ENCODE results near the gene CD63. TPM values are rescaled to one million over a fixed set of nuclear protein-coding genes. Genes with fewer than 3 reads are reported as not detected.

CD63 gene
- total and polyA plus RNA-seq, 2 donors from 2014 or later = 1,130 to 1,381 TPM

- FAIRE-seq = no peak
- Histone ChIP-seq H3K4me1 (ENCODE audit: control insufficient read depth in 2 of 3, insufficient read depth in 2 of 3, low read depth in 1 of 3, low read length in 3 of 3) (peaks cover 0 to 16% (median 16%) of the 10 kb centered on the region in 3 donors), H3K9ac (ENCODE audit: low read length in 3 of 3) (no peak overlapping the region), H3K27me3 (ENCODE audit: control insufficient read depth, insufficient read depth, low read length) (no peaks in the 10 kb centered on the region), H3K27ac (ENCODE audit: low read depth in 2 of 2, low read length in 2 of 2) (no peak overlapping the region), H3K36me3 (ENCODE audit: control insufficient read depth in 2 of 3, insufficient read depth in 3 of 3, low read length in 3 of 3) (no peaks in the 10 kb centered on the region), H3K9me3 (ENCODE audit: control insufficient read depth in 2 of 3, insufficient read depth in 1 of 3, low read length in 3 of 3) (no peaks in the 10 kb centered on the region), H3K4me3 (ENCODE audit: low read length in 3 of 3) (no peak overlapping the region)
- TF ChIP-seq, protein P1, sequence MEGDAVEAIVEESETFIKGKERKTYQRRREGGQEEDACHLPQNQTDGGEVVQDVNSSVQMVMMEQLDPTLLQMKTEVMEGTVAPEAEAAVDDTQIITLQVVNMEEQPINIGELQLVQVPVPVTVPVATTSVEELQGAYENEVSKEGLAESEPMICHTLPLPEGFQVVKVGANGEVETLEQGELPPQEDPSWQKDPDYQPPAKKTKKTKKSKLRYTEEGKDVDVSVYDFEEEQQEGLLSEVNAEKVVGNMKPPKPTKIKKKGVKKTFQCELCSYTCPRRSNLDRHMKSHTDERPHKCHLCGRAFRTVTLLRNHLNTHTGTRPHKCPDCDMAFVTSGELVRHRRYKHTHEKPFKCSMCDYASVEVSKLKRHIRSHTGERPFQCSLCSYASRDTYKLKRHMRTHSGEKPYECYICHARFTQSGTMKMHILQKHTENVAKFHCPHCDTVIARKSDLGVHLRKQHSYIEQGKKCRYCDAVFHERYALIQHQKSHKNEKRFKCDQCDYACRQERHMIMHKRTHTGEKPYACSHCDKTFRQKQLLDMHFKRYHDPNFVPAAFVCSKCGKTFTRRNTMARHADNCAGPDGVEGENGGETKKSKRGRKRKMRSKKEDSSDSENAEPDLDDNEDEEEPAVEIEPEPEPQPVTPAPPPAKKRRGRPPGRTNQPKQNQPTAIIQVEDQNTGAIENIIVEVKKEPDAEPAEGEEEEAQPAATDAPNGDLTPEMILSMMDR (IDR thresholded peaks at IDR 0.05; ENCODE audit: borderline replicate concordance, extremely low read depth, insufficient read depth) = no peak
- intact Hi-C loops (cut with DNase I) = no loop called here
- no peak for DNase-seq
Measured at GRCh38 chr12:55732288-55732687, 3.5 kb upstream of the CD63 start.

DNA sequence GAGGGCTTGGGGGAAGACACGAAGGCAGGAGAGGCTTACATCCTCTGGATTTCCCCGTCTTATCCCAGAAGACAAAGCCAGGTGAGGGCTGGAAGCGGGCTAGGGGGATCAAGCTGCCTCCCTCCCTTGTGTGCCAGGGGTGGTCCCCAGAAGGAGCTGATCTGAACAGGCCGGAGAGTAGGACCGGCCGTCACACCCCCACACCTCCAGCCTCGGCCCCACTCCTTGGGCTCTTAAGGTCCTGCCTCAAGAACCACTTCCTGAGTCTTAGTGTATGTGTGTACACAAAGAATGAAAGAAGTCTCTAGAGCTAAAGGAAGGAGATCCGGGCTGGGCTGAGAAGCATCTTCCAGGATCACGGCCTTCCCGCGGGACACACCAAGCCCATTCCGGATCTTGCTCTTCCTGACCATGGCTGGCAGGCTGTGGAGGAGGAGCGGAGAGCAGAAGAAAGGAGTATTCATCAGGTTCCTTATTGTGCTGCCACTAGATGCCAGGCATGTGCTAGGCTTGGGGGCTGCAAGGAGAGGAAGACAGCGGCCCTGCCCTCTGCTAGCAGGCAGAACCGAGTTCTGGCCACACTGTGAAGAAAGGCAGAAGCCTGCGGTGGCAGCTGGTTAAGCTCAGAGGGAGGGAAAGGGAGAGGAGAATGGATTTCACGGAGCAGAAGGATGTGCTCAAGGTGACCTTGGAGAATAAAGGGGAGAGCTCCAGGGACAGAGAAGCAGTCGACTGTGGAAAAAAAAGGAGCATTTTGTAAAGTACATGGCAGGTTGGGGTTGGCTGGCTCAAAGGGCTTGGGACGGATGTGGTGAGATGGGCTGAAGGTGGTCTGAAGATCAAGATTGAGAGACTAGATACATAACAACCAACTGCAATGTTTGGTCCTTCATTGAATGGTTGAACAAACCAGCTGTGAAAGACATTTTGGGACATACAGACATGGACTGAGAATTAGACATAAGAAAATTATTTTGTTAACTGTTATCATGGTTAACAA, 1.3 kb upstream of the CD63 start:
- H3K27ac ChIP-seq (ENCODE audit: low read depth in 2 of 2, low read length in 2 of 2) = peak overlapping the region; percentile 99
- intact Hi-C loops (cut with DNase I) = no loop called here
- peak overlapping the region; percentile 77 to 87 (median 79) for H3K4me3 ChIP-seq (ENCODE audit: low read length in 3 of 3)
- DNase-seq (peak; percentile 73 to 87 (median 83)), FAIRE-seq (no peak)
- H3K9me3 ChIP-seq (ENCODE audit: control insufficient read depth in 2 of 3, insufficient read depth in 1 of 3, low read length in 3 of 3) = no peaks in the 10 kb centered on the region
- no peaks in the 10 kb centered on the region for H3K27me3 ChIP-seq (ENCODE audit: control insufficient read depth, insufficient read depth, low read length)
- H3K36me3 ChIP-seq (ENCODE audit: control insufficient read depth in 2 of 3, insufficient read depth in 3 of 3, low read length in 3 of 3) = peaks cover 5 to 19% (median 6%) of the 10 kb centered on the region in 3 donors
- H3K9ac ChIP-seq (ENCODE audit: low read length in 3 of 3) = peak overlapping the region; percentile 12 to 100 (median 85)
- peaks cover 0 to 24% (median 20%) of the 10 kb centered on the region in 3 donors for H3K4me1 ChIP-seq (ENCODE audit: control insufficient read depth in 2 of 3, insufficient read depth in 2 of 3, low read depth in 1 of 3, low read length in 3 of 3)
- TF ChIP-seq, protein P1 (IDR thresholded peaks at IDR 0.05; ENCODE audit: borderline replicate concordance, extremely low read depth, insufficient read depth) = peak; percentile 11

DNA sequence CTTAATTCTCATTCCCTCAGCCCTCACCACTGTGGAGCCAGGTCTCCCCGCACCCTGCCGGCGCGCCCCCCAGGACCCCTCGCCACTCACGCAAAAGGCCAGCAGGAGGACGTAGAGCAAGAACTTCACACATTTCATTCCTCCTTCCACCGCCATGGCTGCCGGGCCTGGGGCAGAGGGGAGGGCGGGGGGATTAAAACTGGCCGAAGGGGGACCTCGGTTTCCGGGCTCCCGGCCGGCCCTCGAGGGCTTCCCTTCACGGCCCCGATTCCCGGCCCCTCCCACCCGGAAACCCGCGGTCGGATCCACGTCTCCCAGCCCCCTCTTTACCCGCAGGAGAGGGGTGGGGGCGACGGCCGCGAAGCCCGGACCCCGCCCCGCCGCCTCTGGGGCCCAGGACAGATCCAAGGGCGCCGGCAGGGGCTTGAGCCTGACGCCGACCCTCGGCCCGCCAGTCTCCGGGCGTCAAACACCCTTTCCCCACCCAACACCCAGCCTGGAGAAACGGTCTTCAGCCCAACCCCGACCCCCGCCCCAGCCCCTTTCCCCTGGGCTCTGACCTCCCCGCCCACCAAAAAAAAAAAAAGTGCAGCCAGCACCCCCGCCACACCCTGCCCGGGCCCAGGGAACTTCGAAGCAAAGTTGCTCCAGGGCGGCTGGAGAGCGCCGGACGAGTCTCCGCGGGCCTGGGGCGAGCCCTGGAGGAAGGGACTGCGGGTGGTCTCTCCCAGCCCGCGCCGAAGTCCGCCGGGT, 447 bp downstream of the CD63 start:
- no peaks in the 10 kb centered on the region for H3K27me3 ChIP-seq (ENCODE audit: control insufficient read depth, insufficient read depth, low read length)
- intact Hi-C loops (cut with DNase I) = no loop called here
- H3K4me1 ChIP-seq (ENCODE audit: control insufficient read depth in 2 of 3, insufficient read depth in 2 of 3, low read depth in 1 of 3, low read length in 3 of 3) = peaks cover 0 to 32% (median 20%) of the 10 kb centered on the region in 3 donors
- H3K36me3 ChIP-seq (ENCODE audit: control insufficient read depth in 2 of 3, insufficient read depth in 3 of 3, low read length in 3 of 3) = peaks cover 6 to 29% (median 11%) of the 10 kb centered on the region in 3 donors
- H3K27ac ChIP-seq (ENCODE audit: low read depth in 2 of 2, low read length in 2 of 2) = peak overlapping the region; percentile 99
- H3K9me3 ChIP-seq (ENCODE audit: control insufficient read depth in 2 of 3, insufficient read depth in 1 of 3, low read length in 3 of 3) = no peaks in the 10 kb centered on the region
- peak overlapping the region; percentile 78 to 87 (median 82) for H3K4me3 ChIP-seq (ENCODE audit: low read length in 3 of 3)
- peak; percentile 74 to 95 (median 88) for DNase-seq
- TF ChIP-seq, protein P1 (IDR thresholded peaks at IDR 0.05; ENCODE audit: borderline replicate concordance, extremely low read depth, insufficient read depth) = no peak
- peak overlapping the region; percentile 66 to 93 (median 76) for H3K9ac ChIP-seq (ENCODE audit: low read length in 3 of 3)
- no peak for FAIRE-seq

All from kidney (tissue), 14 donors.